ENCODE measurements around the gene ZNF304.

ZNF304 gene

DNA sequence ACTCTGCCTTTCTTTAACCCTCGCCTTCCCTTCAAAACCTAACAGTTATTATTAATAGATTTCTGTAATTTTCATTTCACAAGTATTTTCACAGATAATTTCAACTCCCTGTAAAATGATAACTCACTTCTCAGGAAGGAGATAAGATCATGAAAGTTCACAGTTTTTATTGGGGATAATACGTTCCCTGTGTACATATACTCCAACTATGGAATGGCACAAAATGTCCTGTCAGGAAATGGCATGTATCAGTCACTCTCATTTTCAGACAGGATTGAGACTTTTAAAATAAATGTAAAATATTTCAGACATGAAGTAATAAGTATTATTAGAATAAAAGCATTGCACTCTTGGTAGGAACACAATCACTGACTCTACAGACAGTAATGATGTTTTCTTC lies 11.3 kb downstream of the ZNF304 start (continued):
- TF ChIP-seq ZNF555 (tag by site-specific recombination; conservative IDR thresholded peaks at IDR 0.05), result no peak
- no peak for TF ChIP-seq ZNF16 (tag by site-specific recombination; IDR thresholded peaks at IDR 0.05; ENCODE audit: low read depth)
- no peak for TF ChIP-seq ZNF670 (tag by site-specific recombination; IDR thresholded peaks at IDR 0.05; ENCODE audit: low read depth)
- no peak for TF ChIP-seq ZNF133 (tag by site-specific recombination; IDR thresholded peaks at IDR 0.05)
- no peak for TF ChIP-seq ZNF501 (tag by site-specific recombination; IDR thresholded peaks at IDR 0.05)

GRCh38 chr19:57362997-57363687 lies 12.1 kb downstream of the ZNF304 start, which contains the start of the genes TRAPPC2B and ZNF547:
TSS of gene TRAPPC2B (plus strand) at chr19:57363551. CDS start at chr19:57364834, 1,283 bp downstream.
TSS of gene ZNF547 (plus strand) at chr19:57363551. CDS start at chr19:57368556, 5,005 bp downstream.
- Histone ChIP-seq H3K36me3 (ENCODE audit: control insufficient read depth in 2 of 2, insufficient read depth in 1 of 2, low read length in 2 of 2) (peaks cover 11 to 17% of the 10 kb centered on the region in 2 experiments), H3K4me3 (ENCODE audit: low read depth, low read length) (peak within 1 kb of the TSS; percentile 86), H3K4me1 (ENCODE audit: control insufficient read depth, insufficient read depth, low read length) (peaks cover 4% of the 10 kb centered on the region; the same call in 1 of the 2 replicates), H3K27ac (ENCODE audit: extremely low read depth, low read depth, low read length) (peak within 1 kb of the TSS; percentile 54), H3K9me3 (ENCODE audit: control insufficient read depth, insufficient read depth, low read depth, low read length) (no peaks in the 10 kb centered on the region)
- POLR2A ChIA-PET, result interaction anchor here (0.6 to 2.2 kb wide), 9 partner anchors 9 to 787 kb away, joined by 3 to 29 read pairs (median 4); partner anchors contain the start of genes ZNF304, ZNF329, ZNF548 and ZNF552
- CTCF ChIA-PET, result no interaction called here
- TF ChIP-seq YY2 (tag by site-specific recombination; IDR thresholded peaks at IDR 0.05), result peak; percentile 59; the same call in 1 of the 2 replicates
- TF ChIP-seq ZXDB (tag by site-specific recombination; IDR thresholded peaks at IDR 0.05), result peak; percentile 84
- TF ChIP-seq ZBTB17 (tag by site-specific recombination; IDR thresholded peaks at IDR 0.05), result peak; percentile 35
- TF ChIP-seq, protein P1, sequence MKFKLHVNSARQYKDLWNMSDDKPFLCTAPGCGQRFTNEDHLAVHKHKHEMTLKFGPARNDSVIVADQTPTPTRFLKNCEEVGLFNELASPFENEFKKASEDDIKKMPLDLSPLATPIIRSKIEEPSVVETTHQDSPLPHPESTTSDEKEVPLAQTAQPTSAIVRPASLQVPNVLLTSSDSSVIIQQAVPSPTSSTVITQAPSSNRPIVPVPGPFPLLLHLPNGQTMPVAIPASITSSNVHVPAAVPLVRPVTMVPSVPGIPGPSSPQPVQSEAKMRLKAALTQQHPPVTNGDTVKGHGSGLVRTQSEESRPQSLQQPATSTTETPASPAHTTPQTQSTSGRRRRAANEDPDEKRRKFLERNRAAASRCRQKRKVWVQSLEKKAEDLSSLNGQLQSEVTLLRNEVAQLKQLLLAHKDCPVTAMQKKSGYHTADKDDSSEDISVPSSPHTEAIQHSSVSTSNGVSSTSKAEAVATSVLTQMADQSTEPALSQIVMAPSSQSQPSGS (tag by site-specific recombination; IDR thresholded peaks at IDR 0.05; ENCODE audit: low read depth), result peak; percentile 100
- 0 out of 2 replicates have a peak, but pooled peaks have one; percentile 35 for TF ChIP-seq ZNF2 (tag by site-specific recombination; IDR thresholded peaks at IDR 0.05)
- peak; percentile 79; the same call in 1 of the 2 replicates for TF ChIP-seq ZNF76 (tag by site-specific recombination; IDR thresholded peaks at IDR 0.05; ENCODE audit: borderline replicate concordance, low read depth)
- TF ChIP-seq ZNF335 (tag by site-specific recombination; conservative IDR thresholded peaks at IDR 0.05), result peak; percentile 86
- peak; percentile 46; the same call in 1 of the 2 replicates for TF ChIP-seq KLF8 (tag by site-specific recombination; IDR thresholded peaks at IDR 0.05)
- TF ChIP-seq ZSCAN5A (tag by site-specific recombination; IDR thresholded peaks at IDR 0.05), result 0 out of 2 replicates have a peak, but pooled peaks have one; percentile 42
- TF ChIP-seq ZBTB8A (tag by site-specific recombination; IDR thresholded peaks at IDR 0.05), result peak; percentile 27; the same call in 1 of the 2 replicates
- no peak for TF ChIP-seq MEIS1 (CRISPR knock-in tag; IDR thresholded peaks at IDR 0.05; ENCODE audit: borderline replicate concordance)
- peak; percentile 16; the same call in 1 of the 2 replicates for TF ChIP-seq ZBTB20 (tag by site-specific recombination; IDR thresholded peaks at IDR 0.05)
- TF ChIP-seq, protein P2, sequence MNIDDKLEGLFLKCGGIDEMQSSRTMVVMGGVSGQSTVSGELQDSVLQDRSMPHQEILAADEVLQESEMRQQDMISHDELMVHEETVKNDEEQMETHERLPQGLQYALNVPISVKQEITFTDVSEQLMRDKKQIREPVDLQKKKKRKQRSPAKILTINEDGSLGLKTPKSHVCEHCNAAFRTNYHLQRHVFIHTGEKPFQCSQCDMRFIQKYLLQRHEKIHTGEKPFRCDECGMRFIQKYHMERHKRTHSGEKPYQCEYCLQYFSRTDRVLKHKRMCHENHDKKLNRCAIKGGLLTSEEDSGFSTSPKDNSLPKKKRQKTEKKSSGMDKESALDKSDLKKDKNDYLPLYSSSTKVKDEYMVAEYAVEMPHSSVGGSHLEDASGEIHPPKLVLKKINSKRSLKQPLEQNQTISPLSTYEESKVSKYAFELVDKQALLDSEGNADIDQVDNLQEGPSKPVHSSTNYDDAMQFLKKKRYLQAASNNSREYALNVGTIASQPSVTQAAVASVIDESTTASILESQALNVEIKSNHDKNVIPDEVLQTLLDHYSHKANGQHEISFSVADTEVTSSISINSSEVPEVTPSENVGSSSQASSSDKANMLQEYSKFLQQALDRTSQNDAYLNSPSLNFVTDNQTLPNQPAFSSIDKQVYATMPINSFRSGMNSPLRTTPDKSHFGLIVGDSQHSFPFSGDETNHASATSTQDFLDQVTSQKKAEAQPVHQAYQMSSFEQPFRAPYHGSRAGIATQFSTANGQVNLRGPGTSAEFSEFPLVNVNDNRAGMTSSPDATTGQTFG (tag by site-specific recombination; IDR thresholded peaks at IDR 0.05; ENCODE audit: borderline replicate concordance), result no peak
- no peak for TF ChIP-seq HOXD13 (CRISPR knock-in tag; IDR thresholded peaks at IDR 0.05; ENCODE audit: borderline replicate concordance)
- no peak for TF ChIP-seq ZNF623 (tag by site-specific recombination; IDR thresholded peaks at IDR 0.05)
- 0 out of 2 replicates have a peak, but pooled peaks have one; percentile 18 for TF ChIP-seq ZNF366 (tag by site-specific recombination; conservative IDR thresholded peaks at IDR 0.05)
- TF ChIP-seq, protein P3, sequence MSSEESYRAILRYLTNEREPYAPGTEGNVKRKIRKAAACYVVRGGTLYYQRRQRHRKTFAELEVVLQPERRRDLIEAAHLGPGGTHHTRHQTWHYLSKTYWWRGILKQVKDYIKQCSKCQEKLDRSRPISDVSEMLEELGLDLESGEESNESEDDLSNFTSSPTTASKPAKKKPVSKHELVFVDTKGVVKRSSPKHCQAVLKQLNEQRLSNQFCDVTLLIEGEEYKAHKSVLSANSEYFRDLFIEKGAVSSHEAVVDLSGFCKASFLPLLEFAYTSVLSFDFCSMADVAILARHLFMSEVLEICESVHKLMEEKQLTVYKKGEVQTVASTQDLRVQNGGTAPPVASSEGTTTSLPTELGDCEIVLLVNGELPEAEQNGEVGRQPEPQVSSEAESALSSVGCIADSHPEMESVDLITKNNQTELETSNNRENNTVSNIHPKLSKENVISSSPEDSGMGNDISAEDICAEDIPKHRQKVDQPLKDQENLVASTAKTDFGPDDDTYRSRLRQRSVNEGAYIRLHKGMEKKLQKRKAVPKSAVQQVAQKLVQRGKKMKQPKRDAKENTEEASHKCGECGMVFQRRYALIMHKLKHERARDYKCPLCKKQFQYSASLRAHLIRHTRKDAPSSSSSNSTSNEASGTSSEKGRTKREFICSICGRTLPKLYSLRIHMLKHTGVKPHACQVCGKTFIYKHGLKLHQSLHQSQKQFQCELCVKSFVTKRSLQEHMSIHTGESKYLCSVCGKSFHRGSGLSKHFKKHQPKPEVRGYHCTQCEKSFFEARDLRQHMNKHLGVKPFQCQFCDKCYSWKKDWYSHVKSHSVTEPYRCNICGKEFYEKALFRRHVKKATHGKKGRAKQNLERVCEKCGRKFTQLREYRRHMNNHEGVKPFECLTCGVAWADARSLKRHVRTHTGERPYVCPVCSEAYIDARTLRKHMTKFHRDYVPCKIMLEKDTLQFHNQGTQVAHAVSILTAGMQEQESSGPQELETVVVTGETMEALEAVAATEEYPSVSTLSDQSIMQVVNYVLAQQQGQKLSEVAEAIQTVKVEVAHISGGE (tag by site-specific recombination; conservative IDR thresholded peaks at IDR 0.05; ENCODE audit: low read depth), result peak; percentile 58
- TF ChIP-seq HOXC10 (CRISPR knock-in tag; IDR thresholded peaks at IDR 0.05), result peak; percentile 90; the same call in 1 of the 2 replicates
- TF ChIP-seq ZFHX2 (tag by site-specific recombination; conservative IDR thresholded peaks at IDR 0.05), result peak; percentile 38; the same call in 1 of the 2 replicates
- peak; percentile 60; the same call in 1 of the 2 replicates for TF ChIP-seq ZNF580 (tag by site-specific recombination; IDR thresholded peaks at IDR 0.05)
- TF ChIP-seq TRIM28 (IDR thresholded peaks at IDR 0.05; ENCODE audit: borderline replicate concordance, low read length), result 0 out of 2 replicates have a peak, but pooled peaks have one; percentile 29
- no peak for TF ChIP-seq KLF9 (tag by site-specific recombination; IDR thresholded peaks at IDR 0.05; ENCODE audit: low read depth)
